HG03460 (cell line): ENCODE measurements around the gene MEIS1.

ENCODE experiments used
- ATAC-seq: cut with Tn5 transposase; IDR thresholded peaks from one replicate; pipeline ENCODE4 v1.9.1; 2021; ENCODE audit not compliant: unreplicated experiment

The MEIS1 gene

GRCh38 chr2:66431846-66432587 lies 2.9 kb upstream of the MEIS1 start:
- no peak for ATAC-seq

- ATAC-seq, result no peak
These were observed 1.9 kb upstream of the MEIS1 start for GRCh38 chr2:66432801-66433694.

DNA sequence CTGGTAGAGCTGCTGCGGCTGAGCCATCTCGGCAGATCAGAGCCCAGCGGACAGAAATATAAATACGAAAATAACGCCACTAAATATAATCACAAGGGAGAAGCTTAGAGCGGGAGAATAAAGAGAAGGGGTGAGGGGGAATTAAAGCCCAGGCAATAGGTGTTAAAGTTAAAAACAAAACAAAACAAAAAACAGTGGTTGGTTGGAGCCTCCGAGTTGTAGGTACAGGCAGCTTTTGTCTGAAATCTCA lies 1.3 kb upstream of the MEIS1 start:
- ATAC-seq, result no peak

- ATAC-seq, result no peak
These were observed 813 bp upstream of the MEIS1 start for GRCh38 chr2:66433945-66434678.

GRCh38 chr2:66435549-66435875 lies 587 bp downstream of the MEIS1 start:
- ATAC-seq, result no peak

DNA sequence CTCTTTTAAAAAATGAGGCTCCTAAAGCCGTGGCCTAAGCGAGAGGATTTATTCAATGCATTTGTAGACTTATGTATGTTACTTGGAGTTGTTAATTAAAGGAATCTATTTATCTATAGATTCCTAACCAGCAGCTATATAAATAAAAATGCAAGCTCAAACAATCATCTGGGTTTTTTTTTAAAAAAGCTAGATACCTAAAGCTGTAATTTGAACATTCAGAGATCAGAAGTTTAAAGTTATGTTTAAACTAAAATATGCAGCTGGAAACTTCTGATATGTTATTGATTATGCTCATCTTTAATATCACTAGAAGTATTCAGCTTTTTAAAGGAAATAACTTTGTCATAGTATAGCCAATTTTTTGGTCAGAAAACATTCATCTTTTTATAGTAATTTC lies 1.0 kb downstream of the MEIS1 start:
- ATAC-seq, result no peak

GRCh38 chr2:66436581-66437001 lies 1.7 kb downstream of the MEIS1 start:
- ATAC-seq, result no peak

DNA sequence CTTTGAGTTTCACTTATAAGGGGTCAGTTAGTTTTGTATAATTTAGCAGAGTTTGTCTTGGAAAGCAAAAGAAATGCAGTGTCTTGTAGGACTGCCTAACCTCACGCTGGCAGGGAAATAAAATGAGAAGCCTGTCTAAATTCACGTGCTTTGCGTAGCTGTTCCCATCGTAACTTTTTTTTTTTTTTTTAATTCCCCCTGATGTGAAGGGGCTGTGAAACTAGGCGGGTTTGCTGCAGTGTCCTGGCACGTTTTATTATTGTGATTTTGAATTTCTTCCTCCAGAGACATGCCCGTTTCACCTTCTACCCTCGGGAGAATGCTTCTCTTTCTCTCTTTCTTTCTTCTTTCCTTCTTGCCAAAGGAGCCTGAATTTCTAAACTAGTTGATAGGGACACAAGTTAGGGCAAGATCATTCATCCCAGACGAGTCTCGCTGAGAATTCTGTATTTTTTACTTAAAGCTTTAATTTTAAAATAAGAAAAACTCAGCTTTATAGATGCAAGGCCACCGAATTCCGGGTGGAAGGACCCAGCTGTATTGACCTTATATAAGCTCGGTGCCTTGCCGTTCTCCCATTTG lies 2.3 kb downstream of the MEIS1 start:
- ATAC-seq, result no peak

GRCh38 chr2:66437691-66438497 lies 3.0 kb downstream of the MEIS1 start:
- no peak for ATAC-seq

GRCh38 chr2:66438498-66438833 lies 3.5 kb downstream of the MEIS1 start:
- no peak for ATAC-seq

GRCh38 chr2:66438891-66439811 lies 4.2 kb downstream of the MEIS1 start:
- ATAC-seq, result no peak

DNA sequence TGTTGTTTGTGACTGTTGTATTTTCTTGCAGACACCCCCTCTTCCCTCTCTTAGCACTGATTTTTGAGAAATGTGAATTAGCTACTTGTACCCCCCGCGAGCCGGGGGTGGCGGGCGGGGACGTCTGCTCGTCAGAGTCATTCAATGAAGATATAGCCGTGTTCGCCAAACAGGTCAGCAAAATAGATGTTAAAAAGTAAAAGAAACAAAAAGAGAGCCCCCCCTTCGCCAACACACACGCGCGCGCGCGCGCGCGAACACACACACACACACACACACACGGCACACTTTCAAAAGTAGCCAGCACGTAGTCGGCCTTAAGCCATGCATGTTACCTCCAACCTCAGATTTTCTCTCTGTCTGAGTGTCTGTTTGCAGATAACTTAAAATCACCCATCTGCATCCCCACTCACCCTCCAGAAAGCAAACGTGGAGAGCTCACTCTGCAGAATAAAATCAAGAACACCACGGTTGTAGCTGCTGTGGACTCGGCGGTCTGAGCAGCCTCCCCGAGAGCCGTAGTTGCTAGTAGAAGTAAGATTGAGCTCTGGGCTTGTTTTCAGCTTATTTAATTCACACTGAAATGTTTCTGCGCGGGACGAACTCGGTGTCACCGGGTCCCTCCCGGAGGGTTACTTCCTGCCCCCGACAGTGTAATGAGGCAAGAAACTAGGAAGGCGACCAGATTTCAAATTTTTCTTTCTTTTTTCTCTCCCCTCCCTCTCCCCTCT lies 5.1 kb downstream of the MEIS1 start:
- no peak for ATAC-seq

GRCh38 chr2:66440708-66441497 lies 6.0 kb downstream of the MEIS1 start:
- ATAC-seq, result no peak

GRCh38 chr2:66441581-66442320 lies 6.8 kb downstream of the MEIS1 start:
- ATAC-seq, result no peak

GRCh38 chr2:66442516-66443185 lies 7.7 kb downstream of the MEIS1 start:
- no peak for ATAC-seq

DNA sequence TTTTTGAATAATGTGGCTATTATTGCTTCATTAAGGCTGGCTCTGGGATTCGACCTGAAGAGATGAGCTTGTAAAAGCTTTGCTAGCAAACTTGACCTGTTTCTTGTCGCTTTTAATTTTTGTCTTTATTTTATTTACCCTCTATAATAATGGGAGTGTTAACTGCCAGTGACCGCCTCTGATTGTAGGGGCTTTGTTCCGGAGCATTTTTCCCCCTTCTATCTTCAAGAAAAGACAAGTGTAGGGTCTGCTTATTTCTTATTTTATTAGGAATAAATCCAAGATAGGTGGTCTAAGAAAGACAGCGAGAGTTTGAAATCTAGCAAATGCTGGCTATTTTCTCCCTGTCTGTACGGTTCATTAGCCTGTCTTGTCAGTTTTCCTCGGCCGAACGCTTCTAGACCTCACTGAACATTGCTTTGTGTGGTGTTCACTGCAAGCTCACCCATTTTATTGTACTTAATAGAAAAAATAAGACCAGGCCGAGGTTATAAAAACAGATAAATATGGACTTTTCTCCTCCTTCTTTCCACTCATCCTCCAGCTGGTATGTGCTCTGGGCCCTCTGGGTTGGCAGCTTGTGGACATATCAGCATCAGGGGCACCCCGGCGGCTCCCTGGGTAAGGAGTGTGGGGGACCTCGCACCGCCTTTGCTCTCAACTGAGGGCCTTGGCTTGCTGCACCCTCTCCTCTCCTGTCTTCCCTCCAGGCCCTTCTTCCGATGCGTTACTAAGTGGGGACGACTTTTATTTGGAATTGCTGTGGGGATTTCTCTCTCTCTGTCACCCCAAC lies 8.5 kb downstream of the MEIS1 start:
- no peak for ATAC-seq
